Activated T-helper 1 cell treated with Interleukin-2 at 50 U/mL for 16 hours (primary cell): ENCODE measurements around the gene PDE11A.

Experiments used
- DNase-seq: peaks from one replicate; pipeline ENCODE4 v3.0.0-alpha.2; 2020; ENCODE audit warnings: low read depth

PDE11A gene

GRCh38 chr2:177724398-177725287 is 347.9 kb downstream of the PDE11A start:
- no peak for DNase-seq

DNA sequence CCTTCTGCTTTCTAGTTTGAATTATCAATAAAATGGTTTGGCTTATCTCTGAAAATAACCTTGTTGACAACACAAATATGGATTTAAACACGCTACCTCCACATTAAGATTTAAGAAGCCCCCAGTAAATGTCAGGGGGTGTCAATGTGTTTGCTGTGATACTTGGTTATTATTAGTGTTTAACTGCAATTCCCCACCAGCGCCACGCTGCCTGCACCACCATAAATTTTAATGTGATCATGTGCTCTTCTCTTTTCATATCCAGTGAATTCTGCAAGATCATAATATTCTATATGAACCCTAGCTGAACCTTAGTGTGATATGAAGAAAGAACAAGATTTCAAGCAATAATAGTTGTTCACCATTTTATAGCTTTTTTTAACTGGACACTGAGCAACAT is 349.3 kb downstream of the PDE11A start:
- no peak for DNase-seq

DNA sequence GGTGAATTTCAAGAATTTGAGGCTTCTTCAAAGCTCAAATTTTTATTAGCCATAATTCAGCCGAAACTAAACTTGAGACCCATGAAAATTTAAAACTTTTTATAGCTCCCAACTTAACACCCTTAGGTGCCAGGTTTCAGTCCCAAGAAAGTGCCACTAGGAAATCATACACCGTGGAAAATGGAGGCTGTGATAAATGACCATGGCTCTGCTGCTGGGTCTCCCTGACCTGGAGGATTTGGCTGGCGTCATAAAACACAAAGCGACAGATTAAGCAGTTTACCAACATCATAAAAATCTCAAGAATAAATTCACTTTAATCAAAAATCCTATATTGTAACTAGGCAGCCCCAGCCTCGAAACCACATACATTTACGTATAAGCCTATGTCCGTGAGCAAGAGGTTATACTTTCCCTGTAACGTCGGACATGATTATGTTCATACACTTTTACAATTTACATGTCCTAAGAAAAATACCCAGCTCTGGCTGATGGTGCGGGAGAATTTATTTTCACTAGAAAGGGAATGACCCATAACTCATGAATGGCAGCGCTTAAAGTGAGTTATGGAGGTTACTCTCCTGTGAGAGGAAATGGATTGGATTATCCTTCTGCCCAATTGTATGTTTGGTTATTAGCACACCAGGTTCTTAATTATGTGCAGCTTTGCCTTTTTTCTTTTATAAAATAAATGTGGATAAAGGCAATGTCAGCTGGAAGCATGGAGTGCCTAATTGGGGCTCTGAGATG is 350.6 kb downstream of the PDE11A start:
- no peak for DNase-seq

DNA sequence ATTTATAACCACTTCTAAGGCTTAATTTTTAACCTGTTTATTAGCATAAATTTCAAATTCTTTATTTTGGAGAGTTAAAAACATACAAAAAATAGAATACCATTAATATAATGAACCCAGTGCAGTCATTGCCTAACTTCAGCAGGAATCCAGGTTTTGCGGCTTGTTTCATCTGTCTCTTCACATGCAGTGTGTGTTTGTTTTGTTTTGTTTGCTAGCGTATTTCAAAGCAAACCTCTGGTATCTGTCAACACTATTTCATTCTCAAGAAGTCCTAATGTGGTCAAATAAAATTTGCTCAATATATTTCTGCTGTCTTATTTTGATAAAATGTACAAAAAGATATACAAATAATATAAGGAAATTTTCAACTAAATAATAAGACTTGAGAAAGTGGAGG is 351.5 kb downstream of the PDE11A start:
- no peak for DNase-seq

GRCh38 chr2:177717831-177718618 is 354.6 kb downstream of the PDE11A start:
- no peak for DNase-seq

DNA sequence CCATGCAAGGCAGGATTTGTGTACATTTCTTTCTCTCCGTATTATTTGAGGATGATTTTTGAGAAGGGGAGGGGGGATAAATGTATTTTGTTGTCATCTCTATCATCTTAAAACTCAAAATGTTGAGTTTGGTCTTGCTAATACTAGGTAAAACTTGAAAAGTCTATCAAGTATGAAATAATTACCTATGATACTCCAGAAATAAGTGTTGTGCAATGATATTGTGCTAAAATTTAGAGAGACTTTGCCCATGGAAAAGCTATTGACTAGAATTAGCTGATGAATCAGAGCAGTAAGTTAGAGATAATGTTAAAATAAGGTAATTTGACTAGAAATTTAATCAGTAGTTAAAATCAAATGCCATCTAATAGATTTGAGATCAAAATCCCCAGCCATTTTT is 356.1 kb downstream of the PDE11A start:
- DNase-seq, result no peak

GRCh38 chr2:177715771-177716170 is 356.8 kb downstream of the PDE11A start:
- DNase-seq, result no peak

DNA sequence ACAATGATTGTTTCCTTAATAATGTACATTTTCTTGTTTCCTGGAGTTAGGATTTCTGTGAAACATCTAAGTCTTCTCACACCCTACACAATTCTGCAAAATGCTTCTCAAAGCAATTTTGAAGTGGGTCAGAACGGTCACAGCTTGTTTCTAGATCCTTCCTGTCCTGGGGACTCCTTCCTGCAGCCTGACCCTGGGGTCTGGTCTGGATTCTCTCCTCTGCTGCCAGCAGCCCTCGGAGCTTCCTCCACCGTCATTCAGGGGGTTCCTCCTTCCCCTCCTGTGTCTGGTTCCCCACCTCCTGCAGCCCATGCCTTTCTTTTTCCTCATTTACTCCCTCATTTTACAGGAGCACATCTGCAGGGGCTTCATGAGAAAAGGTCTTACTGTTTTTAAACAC is 357.9 kb downstream of the PDE11A start:
- DNase-seq, result no peak

DNA sequence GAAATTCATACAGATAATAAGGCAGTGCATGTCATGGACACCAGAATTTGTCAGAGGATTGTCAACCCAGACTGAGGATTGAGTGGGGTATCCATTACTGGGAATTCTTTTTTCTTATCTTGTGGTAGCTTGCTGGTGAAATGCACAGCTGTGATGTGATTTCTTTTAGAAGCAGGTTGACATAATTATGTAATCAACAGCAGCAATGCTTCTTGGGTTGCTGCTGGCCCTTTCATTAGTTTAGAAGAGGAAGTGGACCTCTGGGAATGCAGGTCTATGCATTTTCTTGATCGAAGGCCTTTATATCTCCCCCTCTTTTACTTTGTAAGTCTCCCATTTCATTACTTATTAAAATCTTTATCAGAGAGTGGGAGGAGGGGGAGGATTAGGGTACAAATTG is 360.1 kb downstream of the PDE11A start:
- no peak for DNase-seq

GRCh38 chr2:177711483-177712265 is 360.9 kb downstream of the PDE11A start:
- no peak for DNase-seq

DNA sequence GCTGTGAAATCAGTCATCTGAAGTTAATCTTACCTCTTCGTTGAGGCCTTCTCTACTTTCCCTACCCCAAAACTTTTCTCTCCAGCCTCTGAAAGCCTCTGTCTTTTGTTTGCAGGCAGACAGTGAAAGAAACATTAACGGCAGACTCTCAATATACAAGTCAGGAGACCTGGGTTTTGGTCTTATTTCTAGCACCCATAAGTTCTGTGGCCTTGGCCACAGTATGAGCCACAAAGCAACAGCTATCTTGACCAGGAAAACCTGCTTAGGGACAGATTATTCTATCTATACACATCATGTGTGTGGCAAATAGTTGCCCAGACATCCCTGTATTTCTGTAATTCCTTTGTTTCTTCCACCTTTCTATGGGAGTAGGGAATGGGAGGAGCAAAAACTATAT is 361.7 kb downstream of the PDE11A start:
- no peak for DNase-seq

- DNase-seq, result no peak
Observed at GRCh38 chr2:177709986-177710401, 362.6 kb downstream of the PDE11A start.

- DNase-seq, result no peak
Observed at GRCh38 chr2:177708660-177709444, 363.7 kb downstream of the PDE11A start.

DNA sequence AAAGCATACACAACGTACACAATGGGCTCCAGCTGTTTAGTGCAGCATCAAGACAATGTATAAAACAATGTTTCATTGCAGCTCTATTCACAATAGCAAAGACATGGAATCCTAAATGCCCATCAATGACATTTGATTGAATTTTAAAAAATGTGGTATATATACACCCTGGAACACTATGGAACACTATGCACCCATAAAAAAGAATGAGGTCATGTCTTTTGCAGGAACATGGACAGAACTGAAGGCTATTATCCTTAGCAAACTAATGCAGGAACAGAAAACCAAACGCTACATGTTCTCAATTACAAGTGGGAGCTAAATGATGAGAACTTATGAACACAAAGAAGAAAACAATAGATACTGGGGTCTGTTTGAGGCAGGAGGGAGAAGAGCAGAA is 364.5 kb downstream of the PDE11A start:
- no peak for DNase-seq

DNA sequence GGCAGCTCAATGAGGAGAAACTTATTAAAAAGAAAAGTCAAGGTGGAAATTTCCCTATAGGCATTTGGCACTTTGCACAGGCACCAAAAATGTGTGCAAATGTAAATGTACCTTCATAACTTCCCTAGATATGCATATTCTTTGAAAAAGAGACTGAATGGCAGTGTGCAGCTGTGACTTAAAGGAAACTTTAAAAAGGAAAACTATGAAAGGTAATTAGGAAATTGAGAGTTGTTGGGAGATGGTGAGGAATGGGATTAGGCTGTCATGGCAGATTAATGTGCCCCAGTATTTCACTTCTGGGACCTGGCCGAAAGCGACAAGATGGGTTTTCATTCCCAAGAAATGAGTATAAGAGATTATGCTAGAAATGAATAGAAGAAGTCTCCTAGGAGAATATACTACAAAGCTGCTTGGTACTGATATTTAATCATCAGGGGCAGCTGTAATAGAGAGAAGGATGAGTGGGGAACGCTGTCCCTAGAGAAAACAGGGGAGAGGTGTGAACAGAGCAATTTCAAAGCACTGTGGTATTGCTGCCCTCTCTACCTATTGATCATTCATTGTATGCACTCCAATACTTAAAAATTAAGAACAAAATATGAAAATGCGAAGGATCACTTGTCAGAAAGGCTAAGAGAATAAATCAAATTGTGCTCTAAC is 366.9 kb downstream of the PDE11A start:
- DNase-seq, result no peak

- no peak for DNase-seq
Observed at GRCh38 chr2:177703159-177703558, 369.4 kb downstream of the PDE11A start.

DNA sequence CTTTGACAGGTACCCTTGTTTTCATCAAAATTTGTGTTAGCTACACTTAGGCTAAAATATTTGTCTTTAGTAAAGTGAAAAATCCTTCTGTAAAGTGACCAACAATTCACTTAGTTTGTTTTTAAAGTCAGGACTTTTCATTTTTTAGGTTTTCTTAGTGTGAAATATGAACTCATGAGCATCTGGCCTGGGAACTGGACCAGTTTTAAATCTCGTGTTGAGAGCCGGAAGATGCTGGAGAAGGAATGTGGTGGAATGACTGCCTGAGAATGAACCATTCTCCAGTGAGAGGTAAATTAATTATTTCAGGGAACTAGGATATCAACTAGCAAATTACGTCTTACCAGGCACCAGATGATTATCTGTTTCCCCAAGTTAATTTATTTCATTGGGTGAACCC is 374.3 kb downstream of the PDE11A start:
- no peak for DNase-seq

- no peak for DNase-seq
Observed at GRCh38 chr2:177694348-177694747, 378.2 kb downstream of the PDE11A start.

DNA sequence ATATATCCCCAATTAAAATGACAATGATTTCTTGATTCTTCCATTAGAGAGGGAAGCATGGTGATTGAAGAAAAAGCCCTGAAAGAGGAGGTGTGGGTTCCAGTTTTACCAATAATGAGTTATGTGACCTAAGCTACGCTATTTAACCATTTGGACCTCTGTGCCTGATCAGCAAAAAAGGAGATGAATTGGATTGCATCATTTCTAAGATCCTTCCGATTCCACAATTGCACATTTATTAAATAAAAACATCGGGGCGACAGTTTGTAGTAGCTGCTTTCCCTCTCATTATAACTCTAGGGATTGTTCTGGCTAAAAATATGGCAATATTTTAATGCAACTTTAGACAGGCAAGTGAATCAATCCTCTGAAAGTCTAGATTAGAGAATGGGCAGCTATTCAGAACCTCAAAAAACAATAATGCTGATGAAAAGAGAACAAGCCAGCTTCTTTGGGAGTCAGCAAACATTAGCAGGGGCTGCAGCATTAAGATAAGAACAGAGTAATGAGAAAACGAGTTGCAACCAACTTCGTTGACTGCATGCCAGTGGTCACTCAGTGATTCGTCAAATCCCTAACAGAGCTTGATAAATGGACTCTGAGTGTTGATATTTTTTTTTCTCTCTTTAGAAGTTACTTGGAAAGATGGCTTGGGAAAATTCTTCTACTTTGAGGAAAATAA is 378.8 kb downstream of the PDE11A start:
- DNase-seq, result no peak

DNA sequence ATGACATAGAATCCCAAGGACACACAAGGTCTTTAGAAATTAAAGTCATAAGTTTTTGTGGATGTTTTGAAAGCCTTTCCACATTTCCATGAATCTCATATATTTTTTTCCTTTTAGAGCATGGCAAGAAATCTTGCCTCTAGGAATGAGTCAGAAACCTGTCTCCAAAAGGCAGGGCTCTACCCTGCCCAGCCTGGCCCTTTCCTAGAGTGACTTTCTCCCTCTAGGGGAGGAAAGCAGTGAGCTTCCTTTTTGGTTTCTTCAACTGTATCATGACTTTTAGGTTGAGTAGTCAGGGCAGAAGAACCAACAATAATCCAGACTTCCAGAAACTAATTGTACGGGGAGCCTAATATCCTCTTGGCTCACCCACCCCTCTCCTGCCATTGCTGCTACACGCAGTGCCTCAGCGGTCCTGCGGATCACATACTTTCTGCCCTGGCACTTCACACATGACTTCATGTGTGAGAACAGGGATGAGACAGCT is 379.8 kb downstream of the PDE11A start:
- DNase-seq, result no peak
